IMR-90 (cell line): ENCODE measurements around the gene ZNF280A. TPM values are rescaled to one million over a fixed set of nuclear protein-coding genes. Genes with fewer than 3 reads are reported as not detected.

Experiments used
- ATAC-seq: fragments of 200-7000 bp; cut with Tn5 transposase; 2 replicates; pipeline ENCODE4 v1.9.1; 2020; ENCODE audit warnings: low read depth, mild to moderate bottlenecking, moderate library complexity
- BruUV-seq: library from RNA; stranded (reverse); fragments of 400-500 nt; replicated peaks from 2 replicates; lab custom pipeline; 2021; lab: Mats Ljungman, UMichigan
- CTCF ChIA-PET: fragments of 300-600 bp; formaldehyde crosslinking; extraction: SDS; loops from one replicate; lab custom pipeline; 2021; ENCODE audit warnings: antibody characterized with exemption; lab: Yijun Ruan, JAX
- POLR2A ChIA-PET: fragments of 300-600 bp; sonication (Branson Sonifier 250); formaldehyde crosslinking; loops from one replicate; lab custom pipeline; 2022; ENCODE audit warnings: antibody characterized with exemption; ENCODE audit not compliant: unreplicated experiment; lab: Charles Lee
- DNase-seq: peaks from one replicate; pipeline ENCODE4 v3.0.0; 2013
- H2AFZ ChIP-seq: replicated peaks from 2 replicates; pipeline ENCODE3; 2013; ENCODE audit warnings: low read length, mild to moderate bottlenecking; ENCODE audit not compliant: poor library complexity
- H2AK5ac ChIP-seq: 2 replicates; pipeline ENCODE4 v1.6.1; 2013; ENCODE audit warnings: low read depth, low read length, inconsistent platforms
- H2AK9ac ChIP-seq: replicated peaks from 2 replicates; pipeline ENCODE3; 2013; ENCODE audit warnings: mild to moderate bottlenecking, low read depth, low read length, moderate library complexity; ENCODE audit not compliant: poor library complexity
- H2BK120ac ChIP-seq: 2 replicates; pipeline ENCODE4 v1.6.1; 2013; ENCODE audit warnings: low read depth, low read length, inconsistent platforms
- H2BK15ac ChIP-seq: 3 replicates; pipeline ENCODE4 v1.6.1; 2013; ENCODE audit warnings: low read depth, low read length, inconsistent platforms
- H2BK20ac ChIP-seq: 2 replicates; pipeline ENCODE4 v1.6.1; 2013; ENCODE audit warnings: low read depth, mild to moderate bottlenecking, inconsistent platforms, low read length, moderate library complexity
- H2BK5ac ChIP-seq: 2 replicates; pipeline ENCODE4 v1.6.1; 2013; ENCODE audit warnings: mild to moderate bottlenecking, low read depth, low read length, inconsistent platforms; ENCODE audit not compliant: poor library complexity, severe bottlenecking
- H3K14ac ChIP-seq: replicated peaks from 2 replicates; pipeline ENCODE4 v1.6.1; 2013; ENCODE audit warnings: low read depth, low read length, inconsistent platforms
- H3K18ac ChIP-seq: 2 replicates; pipeline ENCODE4 v1.6.1; 2013; ENCODE audit warnings: low read depth, low read length, control low read depth
- H3K23ac ChIP-seq: 2 replicates; pipeline ENCODE4 v1.6.1; 2013; ENCODE audit warnings: low read depth, low read length, inconsistent platforms
- H3K27ac ChIP-seq: 2 replicates; pipeline ENCODE4 v1.5.1; 2013; ENCODE audit warnings: mild to moderate bottlenecking, control low read depth, low read length; ENCODE audit not compliant: insufficient read depth
- H3K27me3 ChIP-seq: 2 replicates; pipeline ENCODE4 v1.6.1; 2013; ENCODE audit warnings: low read length; ENCODE audit not compliant: control insufficient read depth, insufficient read depth
- H3K36me3 ChIP-seq: 2 replicates; pipeline ENCODE4 v1.6.1; 2013; ENCODE audit warnings: low read length, mixed read lengths; ENCODE audit not compliant: control insufficient read depth, insufficient read depth
- H3K4ac ChIP-seq: 2 replicates; pipeline ENCODE4 v1.6.1; 2013; ENCODE audit warnings: low read depth, low read length, inconsistent platforms
- H3K4me1 ChIP-seq: 2 replicates; pipeline ENCODE4 v1.6.1; 2013; ENCODE audit warnings: low read length, mixed read lengths; ENCODE audit not compliant: control insufficient read depth, insufficient read depth
- H3K4me2 ChIP-seq: 2 replicates; pipeline ENCODE4 v1.6.1; 2013; ENCODE audit warnings: low read depth, mild to moderate bottlenecking, control low read depth, low read length, moderate library complexity
- H3K4me3 ChIP-seq: 2 replicates; pipeline ENCODE4 v1.5.1; 2013; ENCODE audit warnings: low read depth, mild to moderate bottlenecking, control low read depth, low read length, moderate library complexity; ENCODE audit not compliant: insufficient read depth
- H3K56ac ChIP-seq: 2 replicates; pipeline ENCODE4 v1.6.1; 2013; ENCODE audit warnings: low read length, inconsistent platforms; ENCODE audit not compliant: insufficient read depth; ENCODE audit errors: extremely low read depth
- H3K79me1 ChIP-seq, 2 experiments: 2 replicates each; pipeline ENCODE4 v1.6.1; 2013; ENCODE audit warnings: low read length in 2 of 2, inconsistent platforms in 1 of 2, low read depth in 1 of 2
- H3K9ac ChIP-seq: 2 replicates; pipeline ENCODE4 v1.6.1; 2013; ENCODE audit warnings: low read depth, low read length, control low read depth
- H3K9me1 ChIP-seq: 2 replicates; pipeline ENCODE4 v1.6.1; 2013; ENCODE audit warnings: low read length, inconsistent platforms; ENCODE audit not compliant: insufficient read depth
- H3K9me3 ChIP-seq: 2 replicates; pipeline ENCODE4 v1.6.1; 2013; ENCODE audit warnings: low read length; ENCODE audit not compliant: control insufficient read depth, insufficient read depth
- H4K20me1 ChIP-seq: 2 replicates; pipeline ENCODE4 v1.6.1; 2013; ENCODE audit warnings: low read length, inconsistent platforms; ENCODE audit not compliant: insufficient read depth
- H4K5ac ChIP-seq: 2 replicates; pipeline ENCODE4 v1.6.1; 2013; ENCODE audit warnings: mild to moderate bottlenecking, low read depth, low read length, control low read depth
- H4K8ac ChIP-seq, 2 experiments: 2 replicates each; pipeline ENCODE4 v1.6.1; 2013; ENCODE audit warnings: low read depth in 2 of 2, low read length in 2 of 2, control low read depth in 1 of 2, inconsistent platforms in 1 of 2
- H4K91ac ChIP-seq: 2 replicates; pipeline ENCODE4 v1.6.1; 2013; ENCODE audit warnings: low read depth, low read length, inconsistent platforms; ENCODE audit not compliant: insufficient read depth
- BHLHE40 ChIP-seq: fragments of 150-350 bp; IDR thresholded peaks from 2 replicates; pipeline ENCODE4 v1.6.1; 2016; ENCODE audit warnings: mild to moderate bottlenecking, low read depth, low read length
- CEBPB ChIP-seq: IDR thresholded peaks from 2 replicates; pipeline ENCODE4 v1.6.1; 2012; ENCODE audit warnings: low read depth, low read length, improper control_type of control experiment
- FOS ChIP-seq: fragments of 150-350 bp; IDR thresholded peaks from 2 replicates; pipeline ENCODE4 v1.6.1; 2016; ENCODE audit warnings: low read depth, low read length
- MXI1 ChIP-seq: IDR thresholded peaks from 2 replicates; pipeline ENCODE4 v1.6.1; 2012; ENCODE audit warnings: low read depth, mild to moderate bottlenecking, low read length, moderate library complexity, borderline replicate concordance
- RCOR1 ChIP-seq: IDR thresholded peaks from 2 replicates; pipeline ENCODE4 v1.6.1; 2012; ENCODE audit warnings: mild to moderate bottlenecking, low read length, improper control_type of control experiment; ENCODE audit not compliant: insufficient replicate concordance
- WGBS, 2 experiments: methylation state at CpG; one replicate each; pipeline versions ENCODE4 v1.1.5 to v1.1.7; 2013; ENCODE audit warnings: missing lambda C conversion rate in 2 of 2; ENCODE audit not compliant: insufficient read length in 1 of 2; ENCODE audit errors: extremely low coverage in 2 of 2; 5-methylcytosine and 5-hydroxymethylcytosine counted together
- dilution Hi-C: fragments of 300-500 bp; cut with HindIII; formaldehyde crosslinking; loops from one replicate; pipeline ENCODE4 v1.14.3; 2018; ENCODE audit warnings: low sequenced_read_pairs; ENCODE audit not compliant: unreplicated experiment
- in situ Hi-C: fragments of 300-500 bp; cut with MboI; formaldehyde crosslinking; loops from 3 replicates; pipeline ENCODE4 v1.14.3; 2019; ENCODE audit warnings: low sequenced_read_pairs, inconsistent platforms, mixed read lengths
- intact Hi-C: fragments of 100-400 bp; cut with micrococcal nuclease; formaldehyde crosslinking; loops from 2 replicates; pipeline ENCODE4 v1.10.0; 2022
- polyA plus RNA-seq, 3 experiments: library from polyadenylated mRNA; depleted of rRNA; stranded (reverse); fragments of >200 nt; gene quantifications; 2 replicates each; pipeline ENCODE4 v1.2.3, GENCODE V29; 2012; ENCODE audit warnings: low replicate concordance in 1 of 3
- total RNA-seq: library from RNA; depleted of rRNA; stranded (reverse); fragments of >200 nt; gene quantifications from 2 replicates; pipeline ENCODE4 v1.2.3, GENCODE V29; 2012

The ZNF280A gene
- total and polyA plus RNA-seq, 2 of the 4 experiments (the other 2 are of a cell fraction) = not detected

- Histone ChIP-seq H3K36me3 (no peaks in the 10 kb centered on the region), H3K79me1 (no peaks in the 10 kb centered on the region), H3K4ac (no peak overlapping the region), H2AK5ac (no peak overlapping the region), H3K23ac (no peak overlapping the region), H3K4me2 (no peak overlapping the region), H4K91ac (no peak overlapping the region), H3K27ac (no peak overlapping the region), H4K20me1 (no peaks in the 10 kb centered on the region), H3K9me1 (no peaks in the 10 kb centered on the region), H3K4me1 (no peaks in the 10 kb centered on the region), H3K56ac (no peak overlapping the region), H2BK120ac (no peak overlapping the region), H2BK5ac (no peak overlapping the region), H3K18ac (no peak overlapping the region), H3K4me3 (no peak overlapping the region), H2AK9ac (no peak overlapping the region), H2BK15ac (no peak overlapping the region), H2AFZ (no peak overlapping the region), H3K9ac (no peak overlapping the region), H4K5ac (no peak overlapping the region), H4K8ac (no peak overlapping the region), H2BK20ac (no peak overlapping the region), H3K14ac (no peak overlapping the region), H3K27me3 (peaks cover 3% of the 10 kb centered on the region), H3K9me3 (no peaks in the 10 kb centered on the region)
- no peak for TF ChIP-seq CEBPB
- no peak for TF ChIP-seq RCOR1
- no peak for TF ChIP-seq BHLHE40
- no peak for TF ChIP-seq MXI1
- TF ChIP-seq FOS = no peak
- WGBS, 2 experiments = 65% methylated on average over 6 of the region's 12 CpGs; no CpG with 5 or more reads in 1 of the 2 experiments
- ATAC-seq (no peak), DNase-seq (peak; percentile 19)
- intact Hi-C loops = no loop called here
- dilution Hi-C loops = no loop called here
- BruUV-seq = no TSS peak
- in situ Hi-C loops = no loop called here
- ChIA-PET POLR2A (no interaction called here), CTCF (no interaction called here)
Observed at GRCh38 chr22:22520667-22521602, 865 bp upstream of the ZNF280A start.
